AG04449 (cell line): ENCODE data around the gene RAC3.

ENCODE experiments used
- CTCF ChIA-PET: fragments of 350-600 bp; formaldehyde crosslinking; extraction: SDS; loops from one replicate; lab custom pipeline; 2021; ENCODE audit warnings: antibody characterized with exemption; lab: Yijun Ruan, JAX
- POLR2A ChIA-PET: fragments of 400-600, 350-600 bp; formaldehyde crosslinking; extraction: SDS; loops from one replicate; lab custom pipeline; 2020; ENCODE audit warnings: antibody characterized with exemption, inconsistent platforms; lab: Yijun Ruan, JAX
- DNase-seq: peaks from one replicate; pipeline ENCODE4 v3.0.0-alpha.2; 2010; ENCODE audit warnings: low read depth, low spot score
- H3K4me3 ChIP-seq: 2 replicates; pipeline ENCODE4 v1.5.1; 2011; ENCODE audit warnings: low read depth, mild to moderate bottlenecking, control low read depth, low read length
- CTCF ChIP-seq: IDR thresholded peaks from one replicate; pipeline ENCODE4 v1.5.1; 2011; ENCODE audit warnings: mild to moderate bottlenecking, moderate library complexity, low read length, control low read depth, inconsistent platforms; ENCODE audit not compliant: insufficient read depth; ENCODE audit errors: missing control alignments

Gene RAC3

GRCh38 chr17:82054351-82055022, 23.0 kb downstream of the RAC3 start:
- no peak for DNase-seq
- TF ChIP-seq CTCF = no peak
- no peak overlapping the region for H3K4me3 ChIP-seq
- ChIA-PET CTCF (interaction anchor here (0.7 to 7.1 kb wide), 5 partner anchors 11 to 100 kb away, joined by 3 to 47 read pairs (median 5); partner anchors contain the start of genes DCXR and DUS1L), POLR2A (interaction anchor here (1.1 to 1.6 kb wide), 3 partner anchors 11 to 44 kb away, joined by 3 to 4 read pairs (median 4); partner anchors contain the start of genes DCXR and FASN)

- no peak overlapping the region for H3K4me3 ChIP-seq
- CTCF ChIA-PET = interaction anchor here (0.7 to 1.9 kb wide), 3 partner anchors 10 to 99 kb away, joined by 3 to 7 read pairs (median 4); partner anchors contain the start of genes DCXR and DUS1L
- no peak for DNase-seq
- TF ChIP-seq CTCF = no peak
- POLR2A ChIA-PET = interaction anchor here (1.1 to 1.5 kb wide), 2 partner anchors 12 to 43 kb away, joined by 3 to 4 read pairs; partner anchors contain the start of gene FASN
Measured at GRCh38 chr17:82055023-82055964, 23.8 kb downstream of the RAC3 start.

GRCh38 chr17:82055965-82056728, 24.7 kb downstream of the RAC3 start:
- no peak for DNase-seq
- ChIA-PET CTCF (no interaction called here), POLR2A (no interaction called here)
- TF ChIP-seq CTCF = no peak
- no peak overlapping the region for H3K4me3 ChIP-seq

- CTCF ChIA-PET = no interaction called here
- TF ChIP-seq CTCF = no peak
- POLR2A ChIA-PET = no interaction called here
Measured at GRCh38 chr17:82056729-82057621, 25.5 kb downstream of the RAC3 start.

GRCh38 chr17:82058230-82058854, 26.9 kb downstream of the RAC3 start:
- DNase-seq = no peak
- ChIA-PET CTCF (no interaction called here), POLR2A (interaction anchor here (1.3 to 1.5 kb wide), 2 partner anchors 21 to 40 kb away, joined by 4 to 7 read pairs; partner anchors contain the start of genes DCXR and FASN)
- no peak for TF ChIP-seq CTCF
- H3K4me3 ChIP-seq = no peak overlapping the region

More at GRCh38 chr17:82056729-82057621, 25.5 kb downstream of the RAC3 start:
- DNase-seq = no peak
- no peak overlapping the region for H3K4me3 ChIP-seq
